ENCODE measurements around the gene TRIM31. TPM values are rescaled to one million over a fixed set of nuclear protein-coding genes. Genes with fewer than 3 reads are reported as not detected.

TRIM31 gene
- total and polyA plus RNA-seq, 8 donors = 1.2 to 52.2 (median 7.8) TPM; not detected in 2

GRCh38 chr6:30156774-30157173, 43.9 kb upstream of the TRIM31 start:
- intact Hi-C loops (cut with DNase I; ENCODE audit: low total_unique reads) = no loop called here
- Histone ChIP-seq H3K9me3 (no peaks in the 10 kb centered on the region), H3K4me3 (no peak overlapping the region), H3K27ac (no peak overlapping the region), H3K36me3 (no peaks in the 10 kb centered on the region), H3K4me1 (peaks cover 0 to 10% (median 0%) of the 10 kb centered on the region in 4 donors), H3K27me3 (peaks cover 0 to 41% (median 6%) of the 10 kb centered on the region in 3 donors)
- TF ChIP-seq POLR2AphosphoS5 (IDR thresholded peaks at IDR 0.05) (no peak), EP300 (IDR thresholded peaks at IDR 0.05) (no peak)
- 79 to 92% (median 86%) methylated on average over 9 of the region's 9 CpGs for WGBS, 5 donors
- DNase-seq = no peak

DNA sequence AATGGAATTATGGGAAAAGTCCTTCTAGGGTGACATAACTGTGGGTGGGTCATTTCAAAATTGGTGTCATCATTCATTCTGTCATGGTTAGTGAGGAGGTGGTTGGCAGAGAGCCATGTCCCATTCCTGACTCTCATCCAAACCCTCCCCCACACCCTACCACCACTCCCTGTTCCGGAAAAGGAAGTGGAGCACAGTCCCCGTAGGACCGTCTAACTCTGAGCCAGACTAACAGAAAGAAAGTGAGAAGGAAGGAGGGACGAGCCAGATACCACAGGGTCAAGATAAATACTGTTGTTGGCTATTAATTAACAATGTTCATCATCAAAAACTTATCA, 43.3 kb upstream of the TRIM31 start:
- Histone ChIP-seq H3K4me1 (peaks cover 0 to 10% (median 0%) of the 10 kb centered on the region in 4 donors), H3K9me3 (no peaks in the 10 kb centered on the region), H3K4me3 (no peak overlapping the region), H3K36me3 (no peaks in the 10 kb centered on the region), H3K27me3 (peaks cover 0 to 41% (median 6%) of the 10 kb centered on the region in 3 donors), H3K27ac (no peak overlapping the region)
- TF ChIP-seq, protein P1, sequence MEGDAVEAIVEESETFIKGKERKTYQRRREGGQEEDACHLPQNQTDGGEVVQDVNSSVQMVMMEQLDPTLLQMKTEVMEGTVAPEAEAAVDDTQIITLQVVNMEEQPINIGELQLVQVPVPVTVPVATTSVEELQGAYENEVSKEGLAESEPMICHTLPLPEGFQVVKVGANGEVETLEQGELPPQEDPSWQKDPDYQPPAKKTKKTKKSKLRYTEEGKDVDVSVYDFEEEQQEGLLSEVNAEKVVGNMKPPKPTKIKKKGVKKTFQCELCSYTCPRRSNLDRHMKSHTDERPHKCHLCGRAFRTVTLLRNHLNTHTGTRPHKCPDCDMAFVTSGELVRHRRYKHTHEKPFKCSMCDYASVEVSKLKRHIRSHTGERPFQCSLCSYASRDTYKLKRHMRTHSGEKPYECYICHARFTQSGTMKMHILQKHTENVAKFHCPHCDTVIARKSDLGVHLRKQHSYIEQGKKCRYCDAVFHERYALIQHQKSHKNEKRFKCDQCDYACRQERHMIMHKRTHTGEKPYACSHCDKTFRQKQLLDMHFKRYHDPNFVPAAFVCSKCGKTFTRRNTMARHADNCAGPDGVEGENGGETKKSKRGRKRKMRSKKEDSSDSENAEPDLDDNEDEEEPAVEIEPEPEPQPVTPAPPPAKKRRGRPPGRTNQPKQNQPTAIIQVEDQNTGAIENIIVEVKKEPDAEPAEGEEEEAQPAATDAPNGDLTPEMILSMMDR (IDR thresholded peaks at IDR 0.05) = no peak
- TF ChIP-seq EP300 (IDR thresholded peaks at IDR 0.05) = no peak
- no peak for TF ChIP-seq POLR2AphosphoS5 (IDR thresholded peaks at IDR 0.05)
- no peak for TF ChIP-seq POLR2A (IDR thresholded peaks at IDR 0.05)
- intact Hi-C loops (cut with DNase I; ENCODE audit: low total_unique reads) = no loop called here
- DNase-seq = peak in 1 of 2 donors; percentile 77
- WGBS, 5 donors = 17 to 22% (median 19%) methylated on average over 4 of the region's 4 CpGs

GRCh38 chr6:30155520-30156261, 42.8 kb upstream of the TRIM31 start:
- no peaks in the 10 kb centered on the region for H3K9me3 ChIP-seq
- TF ChIP-seq POLR2AphosphoS5 (IDR thresholded peaks at IDR 0.05) (no peak), POLR2A (IDR thresholded peaks at IDR 0.05) (no peak), EP300 (IDR thresholded peaks at IDR 0.05) (no peak)
- TF ChIP-seq, protein P1 (IDR thresholded peaks at IDR 0.05) = no peak
- no peak for DNase-seq
- WGBS, 5 donors = 77 to 91% (median 88%) methylated on average over 2 of the region's 2 CpGs
- H3K4me1 ChIP-seq = peaks cover 0 to 10% (median 0%) of the 10 kb centered on the region in 4 donors
- H3K36me3 ChIP-seq = no peaks in the 10 kb centered on the region
- H3K4me3 ChIP-seq = no peak overlapping the region
- peaks cover 0 to 45% (median 6%) of the 10 kb centered on the region in 3 donors for H3K27me3 ChIP-seq
- intact Hi-C loops (cut with DNase I; ENCODE audit: low total_unique reads) = no loop called here
- H3K27ac ChIP-seq = no peak overlapping the region

DNA sequence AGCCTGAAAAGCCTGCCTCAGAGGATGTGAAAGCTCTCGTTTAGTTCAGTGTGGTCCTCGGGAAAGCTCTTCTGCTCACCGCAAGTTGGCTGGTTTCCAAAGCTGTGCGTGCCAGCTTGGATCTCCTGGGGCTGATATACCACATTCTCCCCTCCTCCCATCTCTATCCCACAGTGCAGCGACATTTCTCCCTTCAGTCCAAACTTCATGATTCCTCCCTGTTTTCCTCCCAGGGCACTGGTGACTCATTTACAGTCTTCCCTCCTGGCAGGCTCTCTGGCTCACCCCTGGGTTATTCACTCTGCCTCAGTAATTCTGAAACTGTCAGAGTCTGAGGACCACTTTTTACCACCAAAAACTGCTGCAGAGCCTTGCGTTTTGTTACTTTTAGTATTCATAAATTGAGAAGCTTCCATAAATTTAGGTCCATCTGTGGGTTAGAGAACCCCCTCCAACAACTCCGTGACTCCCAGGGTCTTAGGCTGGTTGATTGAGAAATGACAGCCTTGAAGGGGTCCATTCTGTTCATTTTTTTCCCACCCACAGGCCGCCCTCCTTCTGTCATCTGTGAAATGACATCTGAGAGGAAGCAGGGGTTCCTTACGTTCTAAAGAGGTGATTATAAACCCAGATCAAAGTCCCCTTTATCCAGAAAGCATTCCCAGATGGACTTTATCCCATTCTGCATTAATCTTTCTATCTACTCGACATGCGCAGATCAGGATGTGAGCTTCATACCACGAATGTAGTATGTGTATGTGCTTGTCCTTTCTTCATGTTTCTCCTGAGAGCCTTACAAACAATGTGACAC, 42.0 kb upstream of the TRIM31 start:
- Histone ChIP-seq H3K27ac (no peak overlapping the region), H3K9me3 (no peaks in the 10 kb centered on the region), H3K4me1 (peaks cover 0 to 10% (median 0%) of the 10 kb centered on the region in 4 donors), H3K4me3 (no peak overlapping the region), H3K36me3 (no peaks in the 10 kb centered on the region), H3K27me3 (peaks cover 0 to 52% (median 6%) of the 10 kb centered on the region in 3 donors)
- TF ChIP-seq POLR2AphosphoS5 (IDR thresholded peaks at IDR 0.05) (no peak), EP300 (IDR thresholded peaks at IDR 0.05) (no peak), POLR2A (IDR thresholded peaks at IDR 0.05) (no peak)
- TF ChIP-seq, protein P1 (IDR thresholded peaks at IDR 0.05) = no peak
- peak in 1 of 2 donors; percentile 32 for DNase-seq
- 45 to 68% (median 57%) methylated on average over 12 of the region's 12 CpGs for WGBS, 5 donors
- intact Hi-C loops (cut with DNase I; ENCODE audit: low total_unique reads) = no loop called here
